Activated CD8-positive, alpha-beta memory T cell treated with anti-CD3 and anti-CD28 coated beads for 48 hours (primary cell): Measurements from ENCODE around the gene SBK3.
"Not testable (repeated sequence)": the region's sequence is repeated elsewhere in the genome, so short reads cannot be mapped to it uniquely, and the experiment has no call there.

Experiments used
- DNase-seq, 3 experiments: peaks; one replicate each; pipeline ENCODE4 v3.0.0-alpha.2; 2020; ENCODE audit warnings: low read depth in 2 of 3, low spot score in 2 of 3

The SBK3 gene

GRCh38 chr19:55542292-55542855 lies 3.0 kb downstream of the SBK3 start:
- DNase-seq: no peak

GRCh38 chr19:55541091-55541490 lies 4.3 kb downstream of the SBK3 start:
- no peak for DNase-seq

GRCh38 chr19:55540619-55541018 lies 4.7 kb downstream of the SBK3 start:
- no peak for DNase-seq

- DNase-seq: no peak
Observed at GRCh38 chr19:55539090-55539984, 6.0 kb downstream of the SBK3 start.

- no peak for DNase-seq
Observed at GRCh38 chr19:55538132-55538531, 7.2 kb downstream of the SBK3 start.

GRCh38 chr19:55537741-55538111 lies 7.6 kb downstream of the SBK3 start:
- DNase-seq: no peak

DNA sequence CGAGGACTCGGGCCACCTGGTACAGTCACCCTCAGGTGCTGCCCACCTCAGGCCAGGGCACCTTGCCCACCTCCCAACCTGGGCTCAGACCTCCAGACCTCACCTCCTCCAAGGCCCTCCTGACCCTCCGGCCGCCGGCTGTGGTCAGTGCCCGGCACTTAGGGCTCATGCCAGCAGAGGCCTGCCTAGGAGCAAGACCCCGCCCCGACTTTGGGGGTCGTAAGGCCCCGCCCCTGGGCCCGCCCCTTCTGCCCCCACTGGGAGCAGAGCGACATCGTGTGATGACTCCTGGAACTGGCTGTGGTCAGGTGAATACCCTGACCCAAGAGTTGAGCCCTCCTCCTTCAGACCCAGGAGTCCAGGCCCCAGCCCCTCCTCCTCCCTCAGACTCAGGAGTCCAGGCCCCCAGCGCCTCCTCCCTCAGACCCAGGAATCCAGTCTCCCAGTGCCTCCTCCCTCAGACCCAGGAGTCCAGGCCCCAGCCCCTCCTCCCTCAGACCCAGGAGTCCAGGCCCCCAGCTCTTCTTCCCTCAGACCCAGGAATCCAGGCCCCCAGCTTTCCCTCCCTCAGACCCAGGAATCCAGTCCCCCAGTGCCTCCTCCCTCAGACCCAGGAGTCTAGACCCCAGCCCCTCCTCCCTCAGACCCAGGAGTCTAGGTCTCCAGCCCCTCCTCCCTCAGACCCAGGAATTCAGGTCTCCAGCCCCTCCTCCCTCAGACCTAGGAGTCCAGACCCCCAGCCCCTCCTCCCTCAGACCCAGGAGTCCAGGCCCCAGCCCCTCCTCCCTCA lies 8.2 kb downstream of the SBK3 start, which contains the start of gene SBK2:
TSS of gene SBK2 (minus strand) at position 183 of the 790 bp plus-strand sequence. CDS start 839 bp downstream, outside the sequence.
- no peak for DNase-seq

DNA sequence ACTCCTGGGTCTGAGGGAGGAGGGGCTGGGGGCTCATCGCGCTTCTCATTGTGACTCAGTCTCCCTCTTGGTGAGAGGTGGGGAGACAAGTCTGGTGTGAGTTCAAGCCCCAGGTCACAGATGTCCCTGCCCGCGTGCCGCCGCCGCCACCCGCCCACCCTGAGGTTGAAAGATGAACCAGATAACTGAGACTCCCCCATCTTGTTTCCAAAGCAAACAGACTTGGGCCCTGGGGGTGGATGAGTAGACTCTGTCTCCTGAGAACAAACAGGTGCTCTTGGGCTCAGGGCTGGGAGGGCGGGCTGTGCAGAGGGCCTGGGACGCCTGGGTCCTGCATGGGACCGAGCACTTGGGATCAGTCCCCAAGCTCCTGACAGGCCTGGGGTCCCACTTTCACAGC lies 9.0 kb downstream of the SBK3 start:
- DNase-seq: no peak

DNA sequence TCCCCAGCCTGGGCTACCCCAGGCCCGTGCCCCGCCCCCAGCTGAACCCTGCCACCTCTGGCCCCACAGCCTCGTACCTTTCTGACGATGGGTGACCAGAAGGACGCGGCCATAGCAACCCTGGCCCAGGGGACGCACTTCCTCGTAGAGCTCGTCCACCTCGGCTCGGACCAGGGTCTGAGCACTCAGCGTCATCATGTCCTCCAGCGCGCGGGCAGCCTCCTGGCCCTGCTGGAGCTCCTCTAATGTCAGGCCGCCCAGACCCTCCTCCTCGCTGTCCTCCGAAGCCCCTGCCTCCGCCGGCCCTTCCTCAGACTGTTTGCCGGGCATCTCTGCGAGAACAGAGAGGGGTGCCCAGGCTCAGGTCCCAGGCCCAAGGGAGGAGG lies 9.4 kb downstream of the SBK3 start:
- DNase-seq: no peak

DNA sequence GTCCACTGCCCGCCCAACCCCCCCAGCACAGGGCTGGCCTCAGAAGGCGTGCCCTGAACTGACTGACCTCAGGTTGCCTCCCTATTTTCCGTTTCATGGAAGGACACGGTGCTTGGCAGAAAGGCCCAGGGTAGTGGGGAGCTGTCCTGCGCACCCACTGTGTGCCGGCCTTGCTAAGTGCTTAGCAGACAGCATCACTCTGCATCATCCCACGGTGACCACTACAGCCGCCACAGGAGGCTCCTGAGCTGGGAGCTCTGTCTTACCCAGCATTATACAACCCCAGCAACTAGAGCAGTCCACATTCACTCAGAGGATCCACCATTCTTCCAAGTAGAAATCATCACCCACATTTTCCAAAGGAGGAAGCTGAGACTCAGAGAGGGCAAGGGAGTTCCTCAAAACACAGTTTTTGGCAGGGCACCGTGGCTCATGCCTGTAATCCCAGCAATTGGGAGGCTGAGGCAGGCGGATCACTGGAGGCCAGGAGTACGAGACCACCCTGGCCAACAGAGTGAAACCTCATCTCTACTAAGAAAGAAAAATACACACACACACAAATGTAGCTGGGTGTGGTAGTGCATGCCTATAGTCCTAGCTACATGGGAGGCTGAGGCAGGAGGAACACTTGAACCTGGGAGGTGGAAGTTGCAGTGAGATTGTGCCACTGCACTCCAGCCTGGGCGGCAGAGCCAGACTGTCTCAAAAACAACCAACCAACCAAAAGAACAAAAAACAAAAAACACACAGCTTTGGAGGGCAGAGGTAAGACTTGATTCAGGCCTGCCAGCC lies 10.0 kb downstream of the SBK3 start:
- no peak for DNase-seq

GRCh38 chr19:55534280-55534679 lies 11.1 kb downstream of the SBK3 start:
- not testable (repeated sequence) for DNase-seq

GRCh38 chr19:55530996-55531395 lies 14.3 kb downstream of the SBK3 start:
- DNase-seq: no peak

- no peak for DNase-seq
Observed at GRCh38 chr19:55529636-55530234, 15.6 kb downstream of the SBK3 start.

- no peak for DNase-seq
Observed at GRCh38 chr19:55528030-55528803, 17.1 kb downstream of the SBK3 start.

DNA sequence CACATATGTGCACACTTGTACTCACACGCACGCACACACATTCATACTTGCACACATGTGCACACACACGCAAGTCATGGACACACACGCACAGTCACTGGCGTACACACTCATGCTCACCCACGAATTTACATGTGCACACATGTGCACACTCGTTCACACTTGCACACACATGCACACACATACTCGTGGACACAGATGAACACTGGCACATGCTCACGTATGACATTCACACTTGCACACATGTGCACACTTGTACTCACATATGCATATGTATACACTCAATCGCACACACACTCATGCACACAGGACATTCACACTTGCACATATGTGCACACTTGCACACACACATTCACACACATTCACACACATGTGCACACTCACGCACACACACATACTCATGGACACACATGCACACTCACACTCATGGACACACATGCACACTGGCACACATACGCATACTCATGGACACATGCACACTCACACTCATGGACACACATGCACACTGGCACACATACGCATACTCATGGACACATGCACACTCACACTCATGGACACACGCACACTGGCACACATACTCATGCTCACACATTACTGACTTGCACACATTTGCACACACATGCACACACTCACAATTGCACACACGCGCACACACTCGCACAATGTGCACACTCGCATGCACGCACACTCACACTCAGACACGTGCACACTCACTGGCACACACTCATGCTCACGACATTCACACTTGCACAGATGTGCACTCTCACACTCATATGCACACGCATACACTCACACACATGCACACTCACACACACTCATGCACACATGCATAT lies 17.9 kb downstream of the SBK3 start:
- no peak for DNase-seq

DNA sequence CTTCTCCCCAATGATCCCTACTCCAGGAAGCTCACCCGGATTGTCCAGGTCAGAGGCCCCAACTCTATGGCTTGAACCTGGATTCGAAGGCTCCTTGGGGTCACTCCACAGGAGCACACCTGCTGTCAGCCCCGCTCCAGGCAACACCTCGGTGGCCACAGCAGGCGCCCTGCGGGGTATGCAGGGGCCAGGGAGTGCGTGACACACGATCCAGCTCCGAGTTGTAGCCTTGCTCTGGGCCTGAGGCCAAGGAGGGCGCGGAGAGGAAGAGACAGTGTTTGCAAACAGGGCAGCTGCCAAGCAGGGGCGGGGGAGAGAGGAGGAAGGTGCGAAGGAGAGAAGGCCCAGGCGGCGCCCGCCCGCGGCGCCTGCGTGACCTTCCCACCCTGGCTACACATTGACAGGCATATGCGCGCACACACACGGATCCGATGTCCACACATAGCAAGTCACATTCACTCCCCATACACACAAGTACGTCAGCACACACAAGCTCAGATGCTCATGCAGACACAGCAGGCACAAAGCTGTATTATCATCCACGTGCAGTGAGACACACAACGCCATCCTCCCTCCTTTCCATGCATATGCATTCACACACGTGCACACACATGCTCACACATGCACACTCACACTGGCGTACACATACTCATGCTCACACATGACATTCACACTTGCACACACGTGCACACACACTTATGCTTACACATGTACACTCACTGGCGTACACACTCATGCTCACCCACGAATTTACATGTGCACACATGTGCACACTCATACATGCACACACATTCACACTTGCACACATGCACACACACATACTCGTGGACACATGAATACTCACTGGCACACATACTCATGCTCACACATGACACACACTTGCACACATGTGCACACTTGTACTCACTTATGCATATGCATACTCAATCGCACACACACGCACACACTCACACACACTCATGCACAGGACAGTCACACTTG lies 18.8 kb downstream of the SBK3 start:
- no peak for DNase-seq

GRCh38 chr19:55525289-55526101 lies 19.8 kb downstream of the SBK3 start:
- no peak for DNase-seq
